Measurements from ENCODE around the gene BLTP2.
"Not testable (repeated sequence)": the region's sequence is repeated elsewhere in the genome, so short reads cannot be mapped to it uniquely, and the experiment has no call there.

The BLTP2 gene

DNA sequence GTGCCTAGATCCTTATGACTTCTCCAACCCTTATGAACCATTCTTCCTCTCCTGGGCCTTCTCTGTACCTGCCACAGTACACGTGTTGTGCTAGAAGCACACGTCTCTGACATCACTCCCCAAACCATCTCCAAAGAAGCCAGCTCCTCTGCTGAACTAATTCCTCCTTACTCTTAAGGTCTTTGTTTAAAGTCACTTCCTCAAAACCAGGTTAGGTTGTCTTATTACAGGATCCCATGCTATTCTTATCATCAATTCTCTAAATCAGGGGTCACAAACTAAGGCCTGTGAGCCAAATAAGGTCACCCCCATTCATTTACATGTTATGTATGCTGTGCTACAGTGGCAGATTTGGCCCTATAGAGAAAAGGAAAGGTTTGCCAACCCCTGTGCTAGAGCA is 21.0 kb upstream of the BLTP2 start:
- peaks cover 58% of the 10 kb centered on the region for H3K36me3 Mint-ChIP-seq (ENCODE audit: low read depth)
- TF ChIP-seq, protein P1, sequence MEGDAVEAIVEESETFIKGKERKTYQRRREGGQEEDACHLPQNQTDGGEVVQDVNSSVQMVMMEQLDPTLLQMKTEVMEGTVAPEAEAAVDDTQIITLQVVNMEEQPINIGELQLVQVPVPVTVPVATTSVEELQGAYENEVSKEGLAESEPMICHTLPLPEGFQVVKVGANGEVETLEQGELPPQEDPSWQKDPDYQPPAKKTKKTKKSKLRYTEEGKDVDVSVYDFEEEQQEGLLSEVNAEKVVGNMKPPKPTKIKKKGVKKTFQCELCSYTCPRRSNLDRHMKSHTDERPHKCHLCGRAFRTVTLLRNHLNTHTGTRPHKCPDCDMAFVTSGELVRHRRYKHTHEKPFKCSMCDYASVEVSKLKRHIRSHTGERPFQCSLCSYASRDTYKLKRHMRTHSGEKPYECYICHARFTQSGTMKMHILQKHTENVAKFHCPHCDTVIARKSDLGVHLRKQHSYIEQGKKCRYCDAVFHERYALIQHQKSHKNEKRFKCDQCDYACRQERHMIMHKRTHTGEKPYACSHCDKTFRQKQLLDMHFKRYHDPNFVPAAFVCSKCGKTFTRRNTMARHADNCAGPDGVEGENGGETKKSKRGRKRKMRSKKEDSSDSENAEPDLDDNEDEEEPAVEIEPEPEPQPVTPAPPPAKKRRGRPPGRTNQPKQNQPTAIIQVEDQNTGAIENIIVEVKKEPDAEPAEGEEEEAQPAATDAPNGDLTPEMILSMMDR (IDR thresholded peaks at IDR 0.05; ENCODE audit: unreplicated experiment in 3 of 3): no peak
- no peak overlapping the region for H3K27ac Mint-ChIP-seq

DNA sequence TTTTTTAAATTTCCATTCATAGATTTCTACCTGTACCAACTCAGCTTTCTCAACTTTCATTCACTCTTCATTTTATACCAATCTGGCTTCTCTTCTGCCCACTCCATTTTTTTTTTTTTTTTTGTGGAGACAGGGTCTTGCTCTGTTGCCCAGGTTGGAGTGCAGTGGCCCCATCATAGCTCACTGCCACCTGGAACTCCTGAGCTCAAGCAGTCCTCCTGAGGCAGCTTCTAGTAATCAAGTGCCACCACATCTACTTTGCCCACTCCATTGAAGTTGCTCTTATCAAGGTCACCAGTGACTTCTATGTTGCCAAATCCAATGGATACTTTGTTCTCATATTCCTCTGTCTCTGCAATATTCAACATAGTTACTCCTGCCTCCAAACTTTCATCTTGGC is 18.8 kb upstream of the BLTP2 start:
- TF ChIP-seq, protein P1 (IDR thresholded peaks at IDR 0.05; ENCODE audit: unreplicated experiment in 3 of 3): no peak
- no peaks in the 10 kb centered on the region for H3K27me3 Mint-ChIP-seq (ENCODE audit: low read depth)
- peak overlapping the region; percentile 98 to 100 (median 100) for H3K4me3 Mint-ChIP-seq
- peaks cover 66% of the 10 kb centered on the region for H3K36me3 Mint-ChIP-seq (ENCODE audit: low read depth)
- peaks cover 7% of the 10 kb centered on the region for H3K9me3 Mint-ChIP-seq
- H3K27ac Mint-ChIP-seq: peak overlapping the region; percentile 98 to 100 (median 98)
- peaks cover 65% of the 10 kb centered on the region for H3K4me1 Mint-ChIP-seq

More for the DNA sequence above, 21.0 kb upstream of the BLTP2 start:
- Mint-ChIP-seq H3K4me3 (peak overlapping the region; percentile 15 to 74 (median 38)), H3K9me3 (no peaks in the 10 kb centered on the region), H3K27me3 (ENCODE audit: low read depth) (no peaks in the 10 kb centered on the region), H3K4me1 (peaks cover 53% of the 10 kb centered on the region)

DNA sequence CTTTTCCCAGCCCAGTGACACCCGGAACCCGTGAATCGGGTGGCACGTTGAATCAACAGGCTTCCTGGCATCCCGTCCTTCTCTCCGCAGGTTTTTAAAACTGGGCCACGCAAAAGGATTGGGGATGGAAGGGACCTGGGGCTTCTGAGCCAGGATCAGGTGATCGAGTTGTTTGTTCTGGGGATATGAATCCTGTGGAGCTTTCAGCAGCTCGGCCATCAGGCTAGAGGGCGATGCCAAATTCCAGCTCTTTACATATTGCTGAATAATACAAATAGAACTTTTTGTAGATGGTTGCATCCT is 17.5 kb upstream of the BLTP2 start:
- peaks cover 57% of the 10 kb centered on the region for H3K4me1 Mint-ChIP-seq
- peak overlapping the region; percentile 98 to 100 (median 98) for H3K27ac Mint-ChIP-seq
- no peaks in the 10 kb centered on the region for H3K27me3 Mint-ChIP-seq (ENCODE audit: low read depth)
- TF ChIP-seq, protein P1 (IDR thresholded peaks at IDR 0.05; ENCODE audit: unreplicated experiment in 3 of 3): no peak
- peaks cover 9% of the 10 kb centered on the region for H3K9me3 Mint-ChIP-seq
- peaks cover 66% of the 10 kb centered on the region for H3K36me3 Mint-ChIP-seq (ENCODE audit: low read depth)
- H3K4me3 Mint-ChIP-seq: peak overlapping the region; percentile 98 to 100 (median 100)

DNA sequence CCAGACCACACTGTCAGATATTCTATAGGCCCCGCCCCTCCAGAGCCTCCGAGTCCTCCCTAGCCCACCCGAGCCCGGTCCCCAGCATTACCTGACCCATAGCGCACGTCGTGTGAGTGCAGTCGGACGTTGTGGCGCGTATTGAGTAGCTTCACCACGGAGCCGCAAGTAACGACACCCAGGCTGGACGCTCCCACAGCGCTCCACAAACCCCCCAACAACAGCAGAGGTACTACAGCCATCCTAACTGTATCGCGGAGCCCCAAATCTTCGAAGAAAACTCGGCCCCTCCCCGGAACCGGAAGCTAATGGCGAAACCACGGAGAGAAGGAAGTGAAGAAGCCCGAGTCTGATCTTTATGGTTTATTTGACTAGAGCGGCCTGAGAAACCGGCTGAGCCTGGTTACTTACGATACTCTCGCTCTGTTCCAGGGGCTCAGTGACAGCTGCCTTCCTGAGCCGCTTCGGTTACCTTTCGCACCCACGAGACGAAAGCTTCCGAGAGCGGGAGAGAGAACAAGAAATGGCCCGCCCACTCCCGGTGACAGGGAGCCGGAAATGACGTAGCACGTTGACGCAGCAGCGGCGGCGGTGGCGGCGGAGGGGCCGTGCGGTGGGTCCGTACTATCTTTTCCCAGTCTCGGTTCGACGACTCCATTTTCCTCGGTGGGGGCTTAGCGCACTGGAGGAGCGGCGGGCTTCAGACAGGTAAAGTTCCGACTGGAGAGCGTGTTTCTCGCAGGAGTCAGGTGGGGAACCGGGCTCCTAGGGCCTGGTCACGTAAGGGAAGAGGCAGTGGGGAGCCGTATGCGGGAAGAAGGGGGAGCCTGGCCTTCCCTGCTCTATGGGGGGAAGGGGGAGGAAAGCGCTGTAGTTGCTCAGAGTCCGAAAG is 16.9 kb upstream of the BLTP2 start, which contains the start of the genes SDF2 and SUPT6H:
SDF2 (minus strand) TSS at position 272 of the 892 bp plus-strand sequence; CDS start at position 242, 30 bp downstream.
SUPT6H (plus strand) TSS at position 571 of the 892 bp plus-strand sequence. CDS start 11,197 bp downstream, outside the sequence.
- H3K36me3 Mint-ChIP-seq (ENCODE audit: low read depth): peaks cover 68% of the 10 kb centered on the region
- H3K4me3 Mint-ChIP-seq: peak within 1 kb of the TSS; percentile 98 to 100 (median 100)
- H3K4me1 Mint-ChIP-seq: peaks cover 56% of the 10 kb centered on the region
- H3K27me3 Mint-ChIP-seq (ENCODE audit: low read depth): no peaks in the 10 kb centered on the region
- TF ChIP-seq, protein P1 (IDR thresholded peaks at IDR 0.05; ENCODE audit: unreplicated experiment in 3 of 3): no peak
- peaks cover 9% of the 10 kb centered on the region for H3K9me3 Mint-ChIP-seq
- peak within 1 kb of the TSS; percentile 98 to 100 (median 98) for H3K27ac Mint-ChIP-seq

DNA sequence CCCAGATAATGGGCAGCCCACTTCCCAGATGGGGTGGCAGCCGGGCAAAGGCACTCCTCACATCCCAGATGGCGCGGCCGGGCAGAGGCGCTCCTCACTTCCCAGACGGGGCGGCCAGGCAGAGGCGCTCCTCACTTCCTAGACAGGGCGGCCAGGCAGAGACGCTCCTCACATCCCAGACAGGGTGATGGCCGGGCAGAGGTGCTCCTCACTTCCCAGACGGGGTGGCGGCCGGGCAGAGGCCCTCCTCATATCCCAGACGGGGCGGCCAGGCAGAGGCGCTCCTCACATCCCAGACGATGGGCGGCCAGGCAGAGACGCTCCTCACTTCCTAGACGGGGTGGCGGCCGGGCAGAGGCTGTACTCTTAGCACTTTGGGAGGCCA is 14.5 kb upstream of the BLTP2 start:
- not testable (repeated sequence) for H3K9me3 Mint-ChIP-seq; H3K27ac Mint-ChIP-seq; H3K27me3 Mint-ChIP-seq (ENCODE audit: low read depth)
- Mint-ChIP-seq H3K36me3 (ENCODE audit: low read depth) (peaks cover 69% of the 10 kb centered on the region), H3K4me3 (peak overlapping the region; percentile 98 to 100 (median 100)), H3K4me1 (peaks cover 42% of the 10 kb centered on the region)

DNA sequence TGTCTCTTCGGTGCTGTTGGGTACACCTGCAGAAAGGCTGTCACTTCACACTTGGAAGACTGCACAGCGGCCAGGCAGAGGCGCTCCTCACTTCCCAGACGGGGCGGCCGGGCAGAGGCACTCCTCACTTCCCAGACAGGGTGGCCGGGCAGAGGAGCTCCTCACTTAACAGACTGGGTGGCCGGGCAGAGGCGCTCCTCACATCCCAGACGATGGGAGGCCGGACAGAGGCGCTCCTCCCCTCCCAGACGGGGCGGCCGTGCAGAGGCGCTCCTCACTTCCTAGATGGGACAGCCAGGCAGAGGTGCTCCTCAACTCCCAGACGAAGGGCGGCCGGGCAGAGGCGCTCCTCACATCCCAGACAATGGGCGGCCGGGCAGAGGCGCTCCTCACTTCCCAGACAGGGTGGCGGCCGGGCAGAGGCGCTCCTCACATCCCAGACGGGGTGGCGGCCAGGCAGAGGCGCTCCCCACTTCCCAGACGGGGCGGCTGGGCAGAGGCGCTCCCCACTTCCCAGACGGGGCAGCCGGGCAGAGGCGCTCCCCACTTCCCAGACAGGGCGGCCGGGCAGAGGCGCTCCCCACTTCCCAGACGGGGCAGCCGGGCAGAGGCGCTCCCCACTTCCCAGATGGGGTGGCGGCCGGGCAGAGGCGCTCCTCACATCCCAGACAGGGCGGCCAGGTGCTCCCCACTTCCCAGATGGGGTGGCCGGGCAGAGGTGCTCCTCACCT is 14.0 kb upstream of the BLTP2 start:
- Mint-ChIP-seq H3K36me3 (ENCODE audit: low read depth) (peaks cover 66% of the 10 kb centered on the region), H3K4me1 (peaks cover 38% of the 10 kb centered on the region)
- not testable (repeated sequence) for H3K27ac Mint-ChIP-seq; H3K4me3 Mint-ChIP-seq; H3K9me3 Mint-ChIP-seq; H3K27me3 Mint-ChIP-seq (ENCODE audit: low read depth)

DNA sequence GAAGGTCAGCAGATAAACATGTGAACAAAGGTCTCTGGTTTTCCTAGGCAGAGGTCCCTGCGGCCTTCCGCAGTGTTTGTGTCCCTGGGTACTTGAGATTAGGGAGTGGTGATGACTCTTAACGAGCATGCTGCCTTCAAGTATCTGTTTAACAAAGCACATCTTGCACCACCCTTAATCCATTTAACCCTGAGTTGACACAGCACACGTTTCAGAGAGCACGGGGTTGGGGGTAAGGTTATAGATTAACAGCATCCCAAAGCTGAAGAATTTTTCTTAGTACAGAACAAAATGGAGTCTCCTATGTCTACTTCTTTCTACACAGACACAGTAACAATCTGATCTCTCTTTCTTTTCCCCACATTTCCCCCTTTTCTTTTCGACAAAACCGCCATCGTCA is 13.4 kb upstream of the BLTP2 start:
- Mint-ChIP-seq H3K36me3 (ENCODE audit: low read depth) (peaks cover 64% of the 10 kb centered on the region), H3K4me1 (peaks cover 32% of the 10 kb centered on the region)
- H3K27me3 Mint-ChIP-seq (ENCODE audit: low read depth); H3K9me3 Mint-ChIP-seq; H3K27ac Mint-ChIP-seq; H3K4me3 Mint-ChIP-seq: not testable (repeated sequence)

All from nephron (organoid).